ENCODE data around the gene THAP11. TPM values are rescaled to one million over a fixed set of nuclear protein-coding genes. Genes with fewer than 3 reads are reported as not detected.

Gene THAP11
- total and polyA plus RNA-seq, 2 of the 13 experiments (the other 11 are each of a cell fraction or from before 2014, with no cell fraction given): 44.2 to 53.4 TPM

DNA sequence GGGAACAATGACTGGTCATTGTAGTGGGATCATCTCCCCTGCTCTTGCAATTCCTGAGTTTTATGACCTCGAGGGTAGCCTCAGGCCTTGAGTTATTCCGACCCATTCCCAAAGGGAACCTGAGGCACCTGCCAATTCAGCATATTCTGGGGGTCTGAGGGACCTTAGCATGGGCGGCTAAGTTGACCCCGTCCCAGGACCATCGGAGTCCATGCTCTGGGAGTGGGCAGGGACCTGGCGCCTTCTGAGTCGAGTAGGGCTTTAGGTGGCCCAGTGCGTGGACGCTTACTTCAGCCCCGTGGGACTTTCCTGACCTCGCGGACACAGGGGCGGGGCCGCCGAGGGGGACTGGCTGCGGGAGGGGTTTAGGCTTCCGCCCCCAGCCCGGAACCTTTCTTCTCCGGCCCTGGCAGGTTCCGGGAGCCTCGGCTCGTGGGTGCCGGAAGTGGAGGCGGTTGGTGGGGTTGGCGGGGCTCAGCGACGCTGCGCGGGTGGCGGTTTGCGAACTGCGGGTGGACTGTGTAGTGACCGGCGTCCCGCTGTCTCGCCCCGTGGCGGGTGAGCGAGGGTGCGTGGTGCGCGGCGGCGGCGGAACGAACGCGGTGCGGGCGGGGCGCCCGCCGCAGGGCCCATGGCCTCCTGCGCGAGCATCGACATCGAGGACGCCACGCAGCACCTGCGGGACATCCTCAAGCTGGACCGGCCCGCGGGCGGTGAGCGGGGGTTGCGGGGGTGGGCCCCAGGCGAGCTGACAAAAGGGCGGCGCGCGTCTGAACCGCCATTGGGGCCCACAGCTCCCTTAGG, 30.7 kb downstream of the THAP11 start, which contains the start of gene EDC4 (continued):
- TF ChIP-seq, protein P1, sequence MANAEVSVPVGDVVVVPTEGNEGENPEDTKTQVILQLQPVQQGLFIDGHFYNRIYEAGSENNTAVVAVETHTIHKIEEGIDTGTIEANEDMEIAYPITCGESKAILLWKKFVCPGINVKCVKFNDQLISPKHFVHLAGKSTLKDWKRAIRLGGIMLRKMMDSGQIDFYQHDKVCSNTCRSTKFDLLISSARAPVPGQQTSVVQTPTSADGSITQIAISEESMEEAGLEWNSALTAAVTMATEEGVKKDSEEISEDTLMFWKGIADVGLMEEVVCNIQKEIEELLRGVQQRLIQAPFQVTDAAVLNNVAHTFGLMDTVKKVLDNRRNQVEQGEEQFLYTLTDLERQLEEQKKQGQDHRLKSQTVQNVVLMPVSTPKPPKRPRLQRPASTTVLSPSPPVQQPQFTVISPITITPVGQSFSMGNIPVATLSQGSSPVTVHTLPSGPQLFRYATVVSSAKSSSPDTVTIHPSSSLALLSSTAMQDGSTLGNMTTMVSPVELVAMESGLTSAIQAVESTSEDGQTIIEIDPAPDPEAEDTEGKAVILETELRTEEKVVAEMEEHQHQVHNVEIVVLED (CRISPR knock-in tag; IDR thresholded peaks at IDR 0.05; ENCODE audit: borderline replicate concordance): peak; percentile 80
- peak; percentile 92 for TF ChIP-seq ZNF33B (CRISPR knock-in tag; IDR thresholded peaks at IDR 0.05)
- peak; percentile 73 for TF ChIP-seq POGZ (CRISPR knock-in tag; IDR thresholded peaks at IDR 0.05)
- no peak for TF ChIP-seq SP140L (CRISPR knock-in tag; IDR thresholded peaks at IDR 0.05; ENCODE audit: borderline replicate concordance)
- TF ChIP-seq LCORL (IDR thresholded peaks at IDR 0.05): no peak
- peak; percentile 86 for TF ChIP-seq LCORL (CRISPR knock-in tag; IDR thresholded peaks at IDR 0.05)
- TF ChIP-seq, protein P2, sequence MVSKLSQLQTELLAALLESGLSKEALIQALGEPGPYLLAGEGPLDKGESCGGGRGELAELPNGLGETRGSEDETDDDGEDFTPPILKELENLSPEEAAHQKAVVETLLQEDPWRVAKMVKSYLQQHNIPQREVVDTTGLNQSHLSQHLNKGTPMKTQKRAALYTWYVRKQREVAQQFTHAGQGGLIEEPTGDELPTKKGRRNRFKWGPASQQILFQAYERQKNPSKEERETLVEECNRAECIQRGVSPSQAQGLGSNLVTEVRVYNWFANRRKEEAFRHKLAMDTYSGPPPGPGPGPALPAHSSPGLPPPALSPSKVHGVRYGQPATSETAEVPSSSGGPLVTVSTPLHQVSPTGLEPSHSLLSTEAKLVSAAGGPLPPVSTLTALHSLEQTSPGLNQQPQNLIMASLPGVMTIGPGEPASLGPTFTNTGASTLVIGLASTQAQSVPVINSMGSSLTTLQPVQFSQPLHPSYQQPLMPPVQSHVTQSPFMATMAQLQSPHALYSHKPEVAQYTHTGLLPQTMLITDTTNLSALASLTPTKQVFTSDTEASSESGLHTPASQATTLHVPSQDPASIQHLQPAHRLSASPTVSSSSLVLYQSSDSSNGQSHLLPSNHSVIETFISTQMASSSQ (IDR thresholded peaks at IDR 0.05; ENCODE audit: low read depth): no peak
- TF ChIP-seq, protein P2 (CRISPR knock-in tag; IDR thresholded peaks at IDR 0.05; ENCODE audit: borderline replicate concordance): peak; percentile 87
- no peak for TF ChIP-seq ZUFSP (CRISPR knock-in tag; IDR thresholded peaks at IDR 0.05; ENCODE audit: borderline replicate concordance)
- TF ChIP-seq PRMT3 (CRISPR knock-in tag; IDR thresholded peaks at IDR 0.05; ENCODE audit: borderline replicate concordance, low read depth): no peak
- TF ChIP-seq MTF1 (CRISPR knock-in tag; IDR thresholded peaks at IDR 0.05): no peak
- TF ChIP-seq, protein P3, sequence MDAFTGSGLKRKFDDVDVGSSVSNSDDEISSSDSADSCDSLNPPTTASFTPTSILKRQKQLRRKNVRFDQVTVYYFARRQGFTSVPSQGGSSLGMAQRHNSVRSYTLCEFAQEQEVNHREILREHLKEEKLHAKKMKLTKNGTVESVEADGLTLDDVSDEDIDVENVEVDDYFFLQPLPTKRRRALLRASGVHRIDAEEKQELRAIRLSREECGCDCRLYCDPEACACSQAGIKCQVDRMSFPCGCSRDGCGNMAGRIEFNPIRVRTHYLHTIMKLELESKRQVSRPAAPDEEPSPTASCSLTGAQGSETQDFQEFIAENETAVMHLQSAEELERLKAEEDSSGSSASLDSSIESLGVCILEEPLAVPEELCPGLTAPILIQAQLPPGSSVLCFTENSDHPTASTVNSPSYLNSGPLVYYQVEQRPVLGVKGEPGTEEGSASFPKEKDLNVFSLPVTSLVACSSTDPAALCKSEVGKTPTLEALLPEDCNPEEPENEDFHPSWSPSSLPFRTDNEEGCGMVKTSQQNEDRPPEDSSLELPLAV (CRISPR knock-in tag; conservative IDR thresholded peaks at IDR 0.05; ENCODE audit: low read depth): peak; percentile 78; the same call in 1 of the 2 replicates
- TF ChIP-seq BCL6 (CRISPR knock-in tag; IDR thresholded peaks at IDR 0.05): peak; percentile 35; the same call in 1 of the 2 replicates
- TF ChIP-seq, protein P4, sequence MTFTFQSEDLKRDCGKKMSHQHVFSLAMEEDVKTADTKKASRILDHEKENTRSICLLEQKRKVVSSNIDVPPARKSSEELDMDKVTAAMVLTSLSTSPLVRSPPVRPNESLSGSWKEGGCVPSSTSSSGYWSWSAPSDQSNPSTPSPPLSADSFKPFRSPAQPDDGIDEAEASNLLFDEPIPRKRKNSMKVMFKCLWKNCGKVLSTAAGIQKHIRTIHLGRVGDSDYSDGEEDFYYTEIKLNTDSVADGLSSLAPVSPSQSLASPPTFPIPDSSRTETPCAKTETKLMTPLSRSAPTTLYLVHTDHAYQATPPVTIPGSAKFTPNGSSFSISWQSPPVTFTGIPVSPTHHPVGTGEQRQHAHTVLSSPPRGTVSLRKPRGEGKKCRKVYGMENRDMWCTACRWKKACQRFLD (CRISPR knock-in tag; IDR thresholded peaks at IDR 0.05; ENCODE audit: borderline replicate concordance): peak; percentile 71; the same call in 1 of the 2 replicates

Measured in HepG2 (cell line).